ENCODE results near the gene ACAN. TPM values are rescaled to one million over a fixed set of nuclear protein-coding genes. Genes with fewer than 3 reads are reported as not detected.

Gene ACAN
- total RNA-seq, 1 experiment from 2014 or later = not detected

GRCh38 chr15:88865498-88866099, 62.4 kb downstream of the ACAN start:
- POLR2A ChIA-PET (ENCODE audit: low non-redundant PET) = no interaction called here
- intact Hi-C loops (cut with micrococcal nuclease; ENCODE audit: unreplicated experiment) = no loop called here
- no TSS peak for BruUV-seq (replicated peaks)
- no peak for TF ChIP-seq CTCF (conservative IDR thresholded peaks at IDR 0.05; ENCODE audit: low read depth, low read length)
- TF ChIP-seq EZH2 (IDR thresholded peaks at IDR 0.05; ENCODE audit: borderline replicate concordance, low read depth, low read length, poor library complexity, severe bottlenecking) = no peak
- CTCF ChIA-PET = no interaction called here
- DNase-seq (ENCODE audit: low spot score) = no peak
- no peaks in the 10 kb centered on the region for H3K36me3 ChIP-seq (ENCODE audit: insufficient read depth, low read length, poor library complexity, severe bottlenecking)
- H3K27me3 ChIP-seq (replicated peaks; ENCODE audit: insufficient read depth, low read depth, low read length, poor library complexity) = peaks cover under 1% of the 10 kb centered on the region
- no peak overlapping the region for H3K4me3 ChIP-seq (ENCODE audit: low read depth, low read length, poor library complexity, severe bottlenecking)
- H3K9me3 ChIP-seq (ENCODE audit: low read depth, low read length, poor library complexity, severe bottlenecking) = no peaks in the 10 kb centered on the region
- H3K4me1 ChIP-seq (ENCODE audit: insufficient read depth, low read length, poor library complexity, severe bottlenecking) = no peaks in the 10 kb centered on the region
- no peak overlapping the region for H3K27ac ChIP-seq (ENCODE audit: low read depth, low read length, poor library complexity, severe bottlenecking)

GRCh38 chr15:88866295-88866881, 63.2 kb downstream of the ACAN start:
- Histone ChIP-seq H3K4me3 (ENCODE audit: low read depth, low read length, poor library complexity, severe bottlenecking) (no peak overlapping the region), H3K9me3 (ENCODE audit: low read depth, low read length, poor library complexity, severe bottlenecking) (no peaks in the 10 kb centered on the region), H3K27ac (ENCODE audit: low read depth, low read length, poor library complexity, severe bottlenecking) (no peak overlapping the region), H3K27me3 (replicated peaks; ENCODE audit: insufficient read depth, low read depth, low read length, poor library complexity) (peaks cover 4% of the 10 kb centered on the region), H3K4me1 (ENCODE audit: insufficient read depth, low read length, poor library complexity, severe bottlenecking) (no peaks in the 10 kb centered on the region), H3K36me3 (ENCODE audit: insufficient read depth, low read length, poor library complexity, severe bottlenecking) (no peaks in the 10 kb centered on the region)
- intact Hi-C loops (cut with micrococcal nuclease; ENCODE audit: unreplicated experiment) = no loop called here
- ChIA-PET POLR2A (ENCODE audit: low non-redundant PET) (no interaction called here), CTCF (interaction anchor here (1.0 kb wide), 1 partner anchor 12 kb away, joined by 3 read pairs; no protein-coding TSS in a partner anchor)
- no TSS peak for BruUV-seq (replicated peaks)
- TF ChIP-seq CTCF (conservative IDR thresholded peaks at IDR 0.05; ENCODE audit: low read depth, low read length) (no peak), EZH2 (IDR thresholded peaks at IDR 0.05; ENCODE audit: borderline replicate concordance, low read depth, low read length, poor library complexity, severe bottlenecking) (no peak)
- DNase-seq (ENCODE audit: low spot score) = no peak

GRCh38 chr15:88871313-88871712, 68.1 kb downstream of the ACAN start:
- DNase-seq (ENCODE audit: low spot score) = no peak

More at GRCh38 chr15:88871313-88871712, 68.1 kb downstream of the ACAN start:
- BruUV-seq (replicated peaks) = no TSS peak
- Histone ChIP-seq H3K9me3 (ENCODE audit: low read depth, low read length, poor library complexity, severe bottlenecking) (no peaks in the 10 kb centered on the region), H3K36me3 (ENCODE audit: insufficient read depth, low read length, poor library complexity, severe bottlenecking) (no peaks in the 10 kb centered on the region), H3K4me3 (ENCODE audit: low read depth, low read length, poor library complexity, severe bottlenecking) (no peak overlapping the region), H3K27me3 (replicated peaks; ENCODE audit: insufficient read depth, low read depth, low read length, poor library complexity) (peaks cover 32% of the 10 kb centered on the region), H3K4me1 (ENCODE audit: insufficient read depth, low read length, poor library complexity, severe bottlenecking) (no peaks in the 10 kb centered on the region), H3K27ac (ENCODE audit: low read depth, low read length, poor library complexity, severe bottlenecking) (no peak overlapping the region)
- intact Hi-C loops (cut with micrococcal nuclease; ENCODE audit: unreplicated experiment) = no loop called here
- TF ChIP-seq EZH2 (IDR thresholded peaks at IDR 0.05; ENCODE audit: borderline replicate concordance, low read depth, low read length, poor library complexity, severe bottlenecking) (no peak), CTCF (conservative IDR thresholded peaks at IDR 0.05; ENCODE audit: low read depth, low read length) (no peak)
- CTCF ChIA-PET = no interaction called here
- POLR2A ChIA-PET (ENCODE audit: low non-redundant PET) = interaction anchor here (0.6 kb wide), 1 partner anchor 179 kb away, joined by 4 read pairs; no protein-coding TSS in a partner anchor
